Liver (tissue), 3 donors: ENCODE data around the gene SLC25A17.

Experiments
- EGR1 ChIP-seq, 2 donors: IDR thresholded peaks; 2 replicates each; pipeline ENCODE4 v1.6.1; 2016 to 2018; ENCODE audit warnings: antibody characterized with exemption in 2 of 2, low read depth in 2 of 2
- NR2F2 ChIP-seq: IDR thresholded peaks from 2 replicates; pipeline ENCODE4 v1.6.1; 2016; ENCODE audit warnings: antibody characterized with exemption
- TF ChIP-seq, protein P1 (sequence below): IDR thresholded peaks from 2 replicates; pipeline ENCODE4 v1.6.1; 2016; ENCODE audit warnings: antibody characterized with exemption
- TF ChIP-seq, protein P2 (sequence below): IDR thresholded peaks from 2 replicates; pipeline ENCODE4 v1.6.1; 2016; ENCODE audit warnings: antibody characterized with exemption
- TF ChIP-seq, protein P3 (sequence below): fragments of 150-350 bp; IDR thresholded peaks from 2 replicates; pipeline ENCODE4 v1.5.1; 2017; ENCODE audit warnings: improper control_type of control experiment, low read depth, low read length; ENCODE audit not compliant: missing input control
- TF ChIP-seq, protein P4 (sequence below): IDR thresholded peaks from 2 replicates; pipeline ENCODE4 v1.6.1; 2016; ENCODE audit warnings: antibody characterized with exemption, mild to moderate bottlenecking
- donor health status: healthy.
- donor health status: healthy.

DNA sequence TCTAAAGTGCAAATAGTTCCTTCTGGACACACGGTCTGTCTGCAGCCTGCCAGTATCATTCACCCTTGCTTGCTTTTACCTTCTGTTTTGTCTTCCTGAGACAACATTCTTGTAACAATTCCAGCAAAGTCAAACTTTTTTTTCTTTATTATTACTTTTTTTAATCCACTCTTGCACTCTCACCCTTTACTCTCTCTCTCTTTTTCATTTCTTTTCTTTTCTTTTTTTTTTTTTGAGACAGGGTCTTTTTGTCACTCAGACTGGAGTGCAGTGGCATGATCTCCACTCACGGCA, 86.2 kb downstream of the SLC25A17 start:
- TF ChIP-seq, protein P1, sequence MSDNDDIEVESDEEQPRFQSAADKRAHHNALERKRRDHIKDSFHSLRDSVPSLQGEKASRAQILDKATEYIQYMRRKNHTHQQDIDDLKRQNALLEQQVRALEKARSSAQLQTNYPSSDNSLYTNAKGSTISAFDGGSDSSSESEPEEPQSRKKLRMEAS = no peak
- TF ChIP-seq, protein P2, sequence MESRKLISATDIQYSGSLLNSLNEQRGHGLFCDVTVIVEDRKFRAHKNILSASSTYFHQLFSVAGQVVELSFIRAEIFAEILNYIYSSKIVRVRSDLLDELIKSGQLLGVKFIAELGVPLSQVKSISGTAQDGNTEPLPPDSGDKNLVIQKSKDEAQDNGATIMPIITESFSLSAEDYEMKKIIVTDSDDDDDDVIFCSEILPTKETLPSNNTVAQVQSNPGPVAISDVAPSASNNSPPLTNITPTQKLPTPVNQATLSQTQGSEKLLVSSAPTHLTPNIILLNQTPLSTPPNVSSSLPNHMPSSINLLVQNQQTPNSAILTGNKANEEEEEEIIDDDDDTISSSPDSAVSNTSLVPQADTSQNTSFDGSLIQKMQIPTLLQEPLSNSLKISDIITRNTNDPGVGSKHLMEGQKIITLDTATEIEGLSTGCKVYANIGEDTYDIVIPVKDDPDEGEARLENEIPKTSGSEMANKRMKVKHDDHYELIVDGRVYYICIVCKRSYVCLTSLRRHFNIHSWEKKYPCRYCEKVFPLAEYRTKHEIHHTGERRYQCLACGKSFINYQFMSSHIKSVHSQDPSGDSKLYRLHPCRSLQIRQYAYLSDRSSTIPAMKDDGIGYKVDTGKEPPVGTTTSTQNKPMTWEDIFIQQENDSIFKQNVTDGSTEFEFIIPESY = no peak
- TF ChIP-seq, protein P3, sequence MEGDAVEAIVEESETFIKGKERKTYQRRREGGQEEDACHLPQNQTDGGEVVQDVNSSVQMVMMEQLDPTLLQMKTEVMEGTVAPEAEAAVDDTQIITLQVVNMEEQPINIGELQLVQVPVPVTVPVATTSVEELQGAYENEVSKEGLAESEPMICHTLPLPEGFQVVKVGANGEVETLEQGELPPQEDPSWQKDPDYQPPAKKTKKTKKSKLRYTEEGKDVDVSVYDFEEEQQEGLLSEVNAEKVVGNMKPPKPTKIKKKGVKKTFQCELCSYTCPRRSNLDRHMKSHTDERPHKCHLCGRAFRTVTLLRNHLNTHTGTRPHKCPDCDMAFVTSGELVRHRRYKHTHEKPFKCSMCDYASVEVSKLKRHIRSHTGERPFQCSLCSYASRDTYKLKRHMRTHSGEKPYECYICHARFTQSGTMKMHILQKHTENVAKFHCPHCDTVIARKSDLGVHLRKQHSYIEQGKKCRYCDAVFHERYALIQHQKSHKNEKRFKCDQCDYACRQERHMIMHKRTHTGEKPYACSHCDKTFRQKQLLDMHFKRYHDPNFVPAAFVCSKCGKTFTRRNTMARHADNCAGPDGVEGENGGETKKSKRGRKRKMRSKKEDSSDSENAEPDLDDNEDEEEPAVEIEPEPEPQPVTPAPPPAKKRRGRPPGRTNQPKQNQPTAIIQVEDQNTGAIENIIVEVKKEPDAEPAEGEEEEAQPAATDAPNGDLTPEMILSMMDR = no peak
- TF ChIP-seq NR2F2 = no peak
- TF ChIP-seq, protein P4, sequence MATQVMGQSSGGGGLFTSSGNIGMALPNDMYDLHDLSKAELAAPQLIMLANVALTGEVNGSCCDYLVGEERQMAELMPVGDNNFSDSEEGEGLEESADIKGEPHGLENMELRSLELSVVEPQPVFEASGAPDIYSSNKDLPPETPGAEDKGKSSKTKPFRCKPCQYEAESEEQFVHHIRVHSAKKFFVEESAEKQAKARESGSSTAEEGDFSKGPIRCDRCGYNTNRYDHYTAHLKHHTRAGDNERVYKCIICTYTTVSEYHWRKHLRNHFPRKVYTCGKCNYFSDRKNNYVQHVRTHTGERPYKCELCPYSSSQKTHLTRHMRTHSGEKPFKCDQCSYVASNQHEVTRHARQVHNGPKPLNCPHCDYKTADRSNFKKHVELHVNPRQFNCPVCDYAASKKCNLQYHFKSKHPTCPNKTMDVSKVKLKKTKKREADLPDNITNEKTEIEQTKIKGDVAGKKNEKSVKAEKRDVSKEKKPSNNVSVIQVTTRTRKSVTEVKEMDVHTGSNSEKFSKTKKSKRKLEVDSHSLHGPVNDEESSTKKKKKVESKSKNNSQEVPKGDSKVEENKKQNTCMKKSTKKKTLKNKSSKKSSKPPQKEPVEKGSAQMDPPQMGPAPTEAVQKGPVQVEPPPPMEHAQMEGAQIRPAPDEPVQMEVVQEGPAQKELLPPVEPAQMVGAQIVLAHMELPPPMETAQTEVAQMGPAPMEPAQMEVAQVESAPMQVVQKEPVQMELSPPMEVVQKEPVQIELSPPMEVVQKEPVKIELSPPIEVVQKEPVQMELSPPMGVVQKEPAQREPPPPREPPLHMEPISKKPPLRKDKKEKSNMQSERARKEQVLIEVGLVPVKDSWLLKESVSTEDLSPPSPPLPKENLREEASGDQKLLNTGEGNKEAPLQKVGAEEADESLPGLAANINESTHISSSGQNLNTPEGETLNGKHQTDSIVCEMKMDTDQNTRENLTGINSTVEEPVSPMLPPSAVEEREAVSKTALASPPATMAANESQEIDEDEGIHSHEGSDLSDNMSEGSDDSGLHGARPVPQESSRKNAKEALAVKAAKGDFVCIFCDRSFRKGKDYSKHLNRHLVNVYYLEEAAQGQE = no peak
- TF ChIP-seq EGR1 (IDR thresholded peaks at IDR 0.05; ENCODE audit: low read depth in 2 of 2) = no peak
